Natural killer cell treated with Interleukin-12 subunit alpha and Interleukin-12 subunit beta and Interleukin-15 and Interleukin-18, amount 100 ng/mL, for 72 hours (primary cell): ENCODE measurements around the gene MYO5C. TPM values are rescaled to one million over a fixed set of nuclear protein-coding genes. Genes with fewer than 3 reads are reported as not detected.

Experiments
- ATAC-seq, 2 donors: fragments of 150-1000 bp; cut with Tn5 transposase in 1 of 2; sonication (Bioruptor Pico), chemical (Tn5 transposase) in 1 of 2; 2 replicates each; pipeline ENCODE4 v1.10.0; 2021
- DNase-seq: peaks from one replicate; pipeline ENCODE4 v3.0.0; 2022; ENCODE audit warnings: low spot score
- H3K27ac Mint-ChIP-seq, 2 donors: 1 replicate in 1 of 2; 2 replicates in 1 of 2; pipeline ENCODE4 v1.8.0; 2022; ENCODE audit warnings: mixed read lengths in 2 of 2, mild to moderate bottlenecking in 1 of 2, moderate library complexity in 1 of 2
- H3K27me3 Mint-ChIP-seq, 2 donors: 1 replicate in 1 of 2; 2 replicates in 1 of 2; pipeline ENCODE4 v1.8.0; 2022; ENCODE audit warnings: mixed read lengths in 2 of 2
- H3K36me3 Mint-ChIP-seq: one replicate; pipeline ENCODE4 v1.8.0; 2022; ENCODE audit warnings: mixed read lengths
- H3K4me1 Mint-ChIP-seq, 2 donors: 1 replicate in 1 of 2; 2 replicates in 1 of 2; pipeline ENCODE4 v1.8.0; 2022; ENCODE audit warnings: low read depth in 2 of 2, mixed read lengths in 2 of 2, mild to moderate bottlenecking in 1 of 2
- H3K4me3 Mint-ChIP-seq: one replicate; pipeline ENCODE4 v1.8.0; 2022; ENCODE audit warnings: mixed read lengths
- H3K9me3 Mint-ChIP-seq: 2 replicates; pipeline ENCODE4 v1.8.0; 2022; ENCODE audit warnings: mixed read lengths
- total RNA-seq, 2 donors: library from RNA; stranded (reverse); gene quantifications; one replicate each; pipeline ENCODE4 v1.2.3, GENCODE V29; 2022

The MYO5C gene
- total RNA-seq, 2 donors from 2014 or later = 0.42 to 0.45 TPM

DNA sequence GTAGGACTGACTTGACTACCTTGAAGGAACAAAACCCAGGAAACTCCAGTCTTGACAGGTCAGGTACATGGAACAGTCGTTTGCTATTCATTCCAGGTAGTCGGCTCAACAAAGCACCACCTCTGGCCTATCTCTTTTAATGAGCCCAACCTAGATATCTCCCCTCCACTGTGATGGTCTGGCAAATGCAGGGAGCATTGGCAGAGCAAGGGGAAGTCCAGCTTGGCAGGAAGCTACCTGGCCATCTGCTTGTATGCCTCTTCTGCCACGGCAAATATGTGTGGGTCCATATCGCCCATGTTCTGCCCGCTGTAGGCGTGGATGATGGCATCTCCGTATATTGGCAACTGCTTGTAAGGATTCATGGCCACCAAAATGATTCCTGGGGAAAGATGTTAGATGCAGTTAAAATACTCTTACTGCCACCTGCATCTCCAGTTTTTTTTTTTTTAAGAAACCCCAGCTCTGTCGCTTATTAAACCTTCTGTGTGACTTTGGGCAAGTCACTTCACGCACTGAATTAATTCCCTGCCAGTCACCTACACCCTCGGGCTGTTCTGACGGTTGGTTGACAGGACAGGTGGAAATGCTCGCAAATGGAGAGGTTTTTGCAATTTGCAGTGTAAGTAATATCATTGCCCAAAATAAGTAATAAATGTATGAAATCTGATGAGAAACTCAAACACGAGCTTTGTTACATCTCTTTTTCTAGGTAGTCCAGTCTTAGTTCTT lies 16.8 kb downstream of the MYO5C start:
- ATAC-seq = no peak
- peaks cover 0 to 7% of the 10 kb centered on the region in 2 donors for H3K27me3 Mint-ChIP-seq
- H3K36me3 Mint-ChIP-seq = no peaks in the 10 kb centered on the region
- H3K4me3 Mint-ChIP-seq = no peak overlapping the region
- no peak for DNase-seq
- H3K4me1 Mint-ChIP-seq = no peaks in the 10 kb centered on the region
- no peaks in the 10 kb centered on the region for H3K9me3 Mint-ChIP-seq
- H3K27ac Mint-ChIP-seq = no peak overlapping the region

DNA sequence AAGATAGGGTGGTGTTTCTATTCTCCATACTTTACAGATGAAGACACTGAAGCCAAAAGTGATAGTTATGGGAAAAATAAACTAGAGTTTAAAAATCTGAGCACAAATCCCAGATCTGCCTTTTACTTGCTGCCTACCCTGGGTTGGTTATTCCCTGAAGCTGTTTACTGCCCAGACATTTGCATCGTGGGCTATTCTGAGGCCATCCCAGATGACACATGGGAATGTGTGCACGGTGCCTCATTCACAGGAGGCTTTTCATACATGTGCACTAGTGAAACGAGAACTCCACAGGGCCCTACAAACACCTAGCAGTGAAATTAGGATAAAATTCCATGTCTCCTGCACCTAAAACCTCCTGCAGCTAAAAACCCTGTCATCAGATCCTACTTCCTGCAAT lies 17.5 kb downstream of the MYO5C start:
- H3K4me1 Mint-ChIP-seq = no peaks in the 10 kb centered on the region
- DNase-seq = no peak
- no peak overlapping the region for H3K4me3 Mint-ChIP-seq
- H3K27me3 Mint-ChIP-seq = peaks cover 0 to 7% of the 10 kb centered on the region in 2 donors
- no peak overlapping the region for H3K27ac Mint-ChIP-seq
- H3K9me3 Mint-ChIP-seq = no peaks in the 10 kb centered on the region
- no peak for ATAC-seq
- no peaks in the 10 kb centered on the region for H3K36me3 Mint-ChIP-seq

- Mint-ChIP-seq H3K27me3 (peaks cover 0 to 7% of the 10 kb centered on the region in 2 donors), H3K9me3 (no peaks in the 10 kb centered on the region), H3K4me1 (no peaks in the 10 kb centered on the region), H3K27ac (no peak overlapping the region), H3K36me3 (no peaks in the 10 kb centered on the region), H3K4me3 (no peak overlapping the region)
- DNase-seq (no peak), ATAC-seq (no peak)
These were observed 18.0 kb downstream of the MYO5C start for GRCh38 chr15:52277575-52277974.

- H3K9me3 Mint-ChIP-seq = no peaks in the 10 kb centered on the region
- no peak for DNase-seq
- no peaks in the 10 kb centered on the region for H3K36me3 Mint-ChIP-seq
- no peak overlapping the region for H3K27ac Mint-ChIP-seq
- H3K4me1 Mint-ChIP-seq = no peaks in the 10 kb centered on the region
- no peak overlapping the region for H3K4me3 Mint-ChIP-seq
- ATAC-seq = no peak
- peaks cover 0 to 7% of the 10 kb centered on the region in 2 donors for H3K27me3 Mint-ChIP-seq
These were observed 19.3 kb downstream of the MYO5C start for GRCh38 chr15:52276256-52276770.

DNA sequence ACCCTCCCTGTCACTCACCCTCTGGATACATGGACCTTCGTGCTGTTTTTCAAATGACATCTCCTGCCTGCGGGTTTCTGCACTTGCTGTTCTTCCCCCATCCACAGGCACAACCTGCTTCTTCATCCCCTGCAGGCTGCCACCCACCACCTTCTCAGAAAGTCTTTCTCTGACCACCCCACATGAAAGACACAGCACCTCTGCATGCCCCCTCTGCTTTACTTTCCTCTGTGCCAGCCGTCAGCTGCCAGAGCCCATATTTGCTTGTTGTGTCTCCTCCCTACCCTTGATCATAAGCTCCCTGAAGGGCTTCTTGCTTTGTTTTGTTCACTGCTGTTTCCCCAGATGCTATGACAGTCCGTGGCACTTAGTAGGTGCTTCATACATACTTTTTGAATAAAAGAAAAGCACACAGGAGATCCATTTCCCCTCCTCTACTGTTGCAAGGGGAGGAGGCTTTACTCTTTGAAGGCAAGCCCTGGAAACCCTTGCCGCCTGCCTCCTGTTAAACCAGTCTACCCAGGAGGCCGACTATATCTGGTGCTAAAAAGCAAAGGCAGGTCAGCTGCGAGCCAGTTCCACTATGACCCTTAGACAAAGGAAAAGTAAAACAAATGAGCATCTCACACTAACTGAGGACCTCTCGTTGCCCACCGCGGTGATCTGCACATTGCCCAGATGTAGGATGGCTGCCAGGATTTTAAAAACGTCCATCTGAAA lies 31.9 kb downstream of the MYO5C start:
- DNase-seq (no peak), ATAC-seq (no peak)
- Mint-ChIP-seq H3K27ac (peak overlapping the region; percentile 87 to 90), H3K9me3 (no peaks in the 10 kb centered on the region), H3K27me3 (no peaks in the 10 kb centered on the region), H3K4me3 (peak overlapping the region; percentile 11), H3K36me3 (no peaks in the 10 kb centered on the region), H3K4me1 (peaks cover 24% of the 10 kb centered on the region in 2 donors)

DNA sequence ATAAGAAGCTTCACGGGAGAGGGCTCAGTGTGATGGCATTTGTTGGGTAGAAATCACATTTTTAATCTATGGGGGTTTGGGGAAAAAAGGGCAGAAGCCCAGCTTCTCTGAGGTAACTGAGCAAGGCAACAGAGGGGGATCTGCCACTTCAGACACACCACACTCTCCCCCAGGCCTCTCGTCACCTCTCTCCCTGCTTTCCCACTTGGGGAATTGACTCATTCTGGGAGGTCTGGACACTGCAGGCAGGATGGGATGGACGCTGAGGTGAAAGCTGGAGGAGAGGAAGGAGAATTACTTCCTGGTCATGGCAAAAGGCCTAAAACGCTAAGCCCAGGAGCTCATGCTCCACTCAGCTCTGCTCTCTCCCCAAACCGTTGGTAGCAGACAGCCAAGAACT lies 33.2 kb downstream of the MYO5C start:
- Mint-ChIP-seq H3K36me3 (no peaks in the 10 kb centered on the region), H3K9me3 (no peaks in the 10 kb centered on the region), H3K4me3 (peak overlapping the region; percentile 70), H3K27me3 (no peaks in the 10 kb centered on the region), H3K27ac (peak overlapping the region; percentile 87 to 90), H3K4me1 (peaks cover 24% of the 10 kb centered on the region in 2 donors)
- no peak for DNase-seq
- no peak for ATAC-seq

GRCh38 chr15:52261498-52262242 lies 33.9 kb downstream of the MYO5C start:
- Mint-ChIP-seq H3K27ac (peak overlapping the region; percentile 87 to 90), H3K4me1 (peaks cover 24 to 26% of the 10 kb centered on the region in 2 donors), H3K36me3 (no peaks in the 10 kb centered on the region), H3K9me3 (no peaks in the 10 kb centered on the region), H3K4me3 (peak overlapping the region; percentile 70), H3K27me3 (no peaks in the 10 kb centered on the region)
- DNase-seq = peak; percentile 69
- peak; percentile 94 to 99 for ATAC-seq

DNA sequence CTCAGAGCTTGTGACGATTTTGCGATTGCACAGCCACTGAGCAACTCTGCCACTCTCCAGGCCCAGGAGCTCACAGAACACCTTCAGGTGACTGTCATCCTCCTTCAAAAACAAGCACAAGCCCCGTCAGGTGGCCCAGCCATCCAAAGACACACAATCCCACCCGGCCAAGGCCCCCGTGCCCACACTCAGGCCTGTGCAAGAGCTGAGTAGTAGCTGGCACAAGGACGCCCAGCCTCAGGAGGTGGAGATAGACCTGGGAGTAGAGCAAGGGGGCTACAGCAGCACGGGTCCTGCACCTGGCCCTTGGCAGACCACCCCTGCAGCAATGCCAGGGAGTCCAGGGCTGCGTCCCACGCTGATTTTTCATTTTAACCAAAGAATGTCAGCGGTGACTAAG lies 34.6 kb downstream of the MYO5C start:
- H3K27ac Mint-ChIP-seq = peak overlapping the region; percentile 18 to 76
- no peak overlapping the region for H3K4me3 Mint-ChIP-seq
- no peak for DNase-seq
- peaks cover 29 to 32% of the 10 kb centered on the region in 2 donors for H3K4me1 Mint-ChIP-seq
- ATAC-seq = no peak
- H3K9me3 Mint-ChIP-seq = no peaks in the 10 kb centered on the region
- no peaks in the 10 kb centered on the region for H3K27me3 Mint-ChIP-seq
- no peaks in the 10 kb centered on the region for H3K36me3 Mint-ChIP-seq

GRCh38 chr15:52259503-52259902 lies 36.1 kb downstream of the MYO5C start:
- peak overlapping the region in 1 of 2 donors; percentile 76 for H3K27ac Mint-ChIP-seq
- H3K27me3 Mint-ChIP-seq = no peaks in the 10 kb centered on the region
- H3K36me3 Mint-ChIP-seq = no peaks in the 10 kb centered on the region
- ATAC-seq = no peak
- DNase-seq = no peak
- H3K4me3 Mint-ChIP-seq = no peak overlapping the region
- no peaks in the 10 kb centered on the region for H3K9me3 Mint-ChIP-seq
- peaks cover 31 to 36% of the 10 kb centered on the region in 2 donors for H3K4me1 Mint-ChIP-seq

GRCh38 chr15:52258461-52258860 lies 37.1 kb downstream of the MYO5C start:
- no peaks in the 10 kb centered on the region for H3K9me3 Mint-ChIP-seq
- DNase-seq (no peak), ATAC-seq (no peak)
- peaks cover 27 to 36% of the 10 kb centered on the region in 2 donors for H3K4me1 Mint-ChIP-seq
- no peaks in the 10 kb centered on the region for H3K27me3 Mint-ChIP-seq
- H3K36me3 Mint-ChIP-seq = no peaks in the 10 kb centered on the region
- no peak overlapping the region for H3K4me3 Mint-ChIP-seq
- no peak overlapping the region for H3K27ac Mint-ChIP-seq

- H3K27me3 Mint-ChIP-seq = no peaks in the 10 kb centered on the region
- no peak overlapping the region for H3K4me3 Mint-ChIP-seq
- peaks cover 21 to 28% of the 10 kb centered on the region in 2 donors for H3K4me1 Mint-ChIP-seq
- no peaks in the 10 kb centered on the region for H3K9me3 Mint-ChIP-seq
- ATAC-seq = no peak
- H3K36me3 Mint-ChIP-seq = no peaks in the 10 kb centered on the region
- H3K27ac Mint-ChIP-seq = no peak overlapping the region
- DNase-seq = no peak
These were observed 37.9 kb downstream of the MYO5C start for GRCh38 chr15:52257734-52258062.

GRCh38 chr15:52256930-52257733 lies 38.5 kb downstream of the MYO5C start:
- H3K9me3 Mint-ChIP-seq = no peaks in the 10 kb centered on the region
- H3K4me1 Mint-ChIP-seq = peaks cover 15 to 22% of the 10 kb centered on the region in 2 donors
- ATAC-seq (no peak), DNase-seq (no peak)
- no peaks in the 10 kb centered on the region for H3K27me3 Mint-ChIP-seq
- H3K4me3 Mint-ChIP-seq = no peak overlapping the region
- no peaks in the 10 kb centered on the region for H3K36me3 Mint-ChIP-seq
- no peak overlapping the region for H3K27ac Mint-ChIP-seq

DNA sequence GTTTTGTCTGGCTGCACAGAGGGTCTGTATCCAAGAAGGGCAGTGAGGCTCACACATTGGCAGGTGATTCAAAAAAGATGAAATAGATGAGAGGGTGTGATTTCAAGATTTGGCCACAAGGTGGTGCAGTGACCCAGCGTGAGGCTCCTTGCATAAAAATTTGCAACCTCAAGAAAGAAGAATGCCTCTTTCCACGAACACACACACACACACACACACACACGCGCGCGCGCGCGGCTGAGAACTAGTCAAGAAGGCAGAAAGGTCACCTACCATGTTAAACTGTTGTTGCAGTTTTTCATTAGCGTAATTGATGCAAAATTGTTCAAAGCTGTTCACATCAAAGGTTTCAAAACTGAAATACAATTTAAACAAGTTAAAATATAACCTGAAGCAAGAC lies 39.2 kb downstream of the MYO5C start:
- DNase-seq = peak; percentile 76
- ATAC-seq = peak; percentile 58 to 60
- Mint-ChIP-seq H3K4me3 (peak overlapping the region; percentile 44), H3K36me3 (no peaks in the 10 kb centered on the region), H3K27ac (peak overlapping the region in 1 of 2 donors; percentile 5), H3K27me3 (no peaks in the 10 kb centered on the region), H3K4me1 (peaks cover 7 to 16% of the 10 kb centered on the region in 2 donors), H3K9me3 (no peaks in the 10 kb centered on the region)
